ENCODE measurements around the gene DRC3. TPM values are rescaled to one million over a fixed set of nuclear protein-coding genes. Genes with fewer than 3 reads are reported as not detected.
"Not testable (repeated sequence)": the region's sequence is repeated elsewhere in the genome, so short reads cannot be mapped to it uniquely, and the experiment has no call there.

Gene DRC3
- total RNA-seq, 2 experiments from 2014 or later, result 0.40 to 0.64 TPM

GRCh38 chr17:17989081-17989480 lies 16.4 kb downstream of the DRC3 start:
- no peak overlapping the region for H3K4me3 Mint-ChIP-seq
- no peaks in the 10 kb centered on the region for H3K27me3 Mint-ChIP-seq (ENCODE audit: low read depth)
- no peaks in the 10 kb centered on the region for H3K36me3 Mint-ChIP-seq (ENCODE audit: low read depth)
- H3K9me3 Mint-ChIP-seq, result no peaks in the 10 kb centered on the region
- DNase-seq, result no peak
- CTCF ChIA-PET, result no interaction called here
- intact Hi-C loops (cut with micrococcal nuclease), result no loop called here
- no peaks in the 10 kb centered on the region for H3K4me1 Mint-ChIP-seq (ENCODE audit: low read depth)
- no peak overlapping the region for H3K27ac Mint-ChIP-seq

DNA sequence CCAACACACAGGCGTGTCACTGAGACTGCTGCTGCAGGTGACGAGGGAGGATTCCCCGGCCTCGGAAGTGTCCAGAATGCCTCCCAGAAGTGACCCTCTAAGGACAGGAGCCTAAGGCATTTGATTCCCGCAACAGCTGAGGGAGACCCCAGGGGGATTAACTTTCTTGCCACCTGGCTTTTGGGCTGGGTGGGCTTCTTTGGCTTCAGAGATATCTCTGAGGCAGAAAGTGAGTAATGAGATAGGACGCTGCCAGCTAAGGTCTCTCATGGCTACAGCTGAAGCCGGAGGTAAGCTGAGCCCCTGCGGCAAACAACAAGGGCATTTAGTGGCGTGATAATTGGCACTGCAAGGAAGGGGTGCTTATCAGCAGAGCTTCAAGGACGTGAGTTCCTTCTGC lies 17.0 kb downstream of the DRC3 start:
- CTCF ChIA-PET, result no interaction called here
- Mint-ChIP-seq H3K27me3 (ENCODE audit: low read depth) (no peaks in the 10 kb centered on the region), H3K4me1 (ENCODE audit: low read depth) (no peaks in the 10 kb centered on the region), H3K36me3 (ENCODE audit: low read depth) (no peaks in the 10 kb centered on the region), H3K4me3 (no peak overlapping the region), H3K27ac (no peak overlapping the region), H3K9me3 (no peaks in the 10 kb centered on the region)
- intact Hi-C loops (cut with micrococcal nuclease), result no loop called here
- DNase-seq, result no peak

- H3K9me3 Mint-ChIP-seq, result no peaks in the 10 kb centered on the region
- intact Hi-C loops (cut with micrococcal nuclease), result no loop called here
- H3K4me3 Mint-ChIP-seq, result no peak overlapping the region
- no peaks in the 10 kb centered on the region for H3K27me3 Mint-ChIP-seq (ENCODE audit: low read depth)
- no peak overlapping the region for H3K27ac Mint-ChIP-seq
- H3K36me3 Mint-ChIP-seq (ENCODE audit: low read depth), result no peaks in the 10 kb centered on the region
- CTCF ChIA-PET, result no interaction called here
- no peak for DNase-seq
- H3K4me1 Mint-ChIP-seq (ENCODE audit: low read depth), result peaks cover 2% of the 10 kb centered on the region
Measured at GRCh38 chr17:17990282-17990681, 17.6 kb downstream of the DRC3 start.

GRCh38 chr17:17993366-17993765 lies 20.7 kb downstream of the DRC3 start:
- Mint-ChIP-seq H3K9me3 (no peaks in the 10 kb centered on the region), H3K4me1 (ENCODE audit: low read depth) (peaks cover 2% of the 10 kb centered on the region), H3K36me3 (ENCODE audit: low read depth) (no peaks in the 10 kb centered on the region), H3K27me3 (ENCODE audit: low read depth) (no peaks in the 10 kb centered on the region), H3K27ac (no peak overlapping the region), H3K4me3 (no peak overlapping the region)
- CTCF ChIA-PET, result interaction anchor here (1.3 kb wide), 1 partner anchor 40 kb away, joined by 3 read pairs; no protein-coding TSS in a partner anchor
- intact Hi-C loops (cut with micrococcal nuclease), result no loop called here
- DNase-seq, result no peak

GRCh38 chr17:17993852-17994251 lies 21.2 kb downstream of the DRC3 start:
- intact Hi-C loops (cut with micrococcal nuclease), result no loop called here
- H3K4me3 Mint-ChIP-seq, result no peak overlapping the region
- H3K4me1 Mint-ChIP-seq (ENCODE audit: low read depth), result peaks cover 2% of the 10 kb centered on the region

GRCh38 chr17:17994271-17995069 lies 21.8 kb downstream of the DRC3 start:
- no peaks in the 10 kb centered on the region for H3K36me3 Mint-ChIP-seq (ENCODE audit: low read depth)
- DNase-seq, result peak; percentile 18
- peaks cover 2% of the 10 kb centered on the region for H3K4me1 Mint-ChIP-seq (ENCODE audit: low read depth)
- H3K4me3 Mint-ChIP-seq, result no peak overlapping the region
- no peak overlapping the region for H3K27ac Mint-ChIP-seq
- intact Hi-C loops (cut with micrococcal nuclease), result no loop called here
- no peaks in the 10 kb centered on the region for H3K9me3 Mint-ChIP-seq
- H3K27me3 Mint-ChIP-seq (ENCODE audit: low read depth), result no peaks in the 10 kb centered on the region
- CTCF ChIA-PET, result interaction anchor here (1.3 kb wide), 1 partner anchor 39 kb away, joined by 3 read pairs; no protein-coding TSS in a partner anchor

More at GRCh38 chr17:17993852-17994251, 21.2 kb downstream of the DRC3 start:
- Mint-ChIP-seq H3K9me3 (no peaks in the 10 kb centered on the region), H3K36me3 (ENCODE audit: low read depth) (no peaks in the 10 kb centered on the region), H3K27ac (no peak overlapping the region), H3K27me3 (ENCODE audit: low read depth) (no peaks in the 10 kb centered on the region)
- CTCF ChIA-PET, result interaction anchor here (1.3 kb wide), 1 partner anchor 40 kb away, joined by 3 read pairs; no protein-coding TSS in a partner anchor
- DNase-seq, result no peak

DNA sequence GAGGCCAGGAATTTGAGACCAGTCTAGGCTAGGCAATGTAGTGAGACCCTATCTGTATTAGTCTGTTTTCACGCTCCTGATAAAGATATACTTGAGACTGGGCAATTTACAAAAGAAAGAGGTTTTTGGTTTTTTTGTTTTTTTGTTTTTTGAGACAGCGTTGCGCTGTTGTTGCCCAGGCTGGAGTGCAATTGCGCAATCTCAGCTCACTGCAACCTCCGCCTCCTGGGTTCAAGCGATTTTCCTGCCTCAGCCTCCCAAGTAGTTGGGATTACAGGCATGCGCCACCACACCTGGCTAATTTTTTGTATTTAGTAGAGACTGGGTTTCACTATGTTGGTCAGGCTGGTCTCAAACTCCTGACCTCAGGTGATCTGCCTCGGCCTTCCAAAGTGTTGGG lies 23.2 kb downstream of the DRC3 start:
- H3K9me3 Mint-ChIP-seq; intact Hi-C loops (cut with micrococcal nuclease); H3K27ac Mint-ChIP-seq; H3K4me3 Mint-ChIP-seq; H3K36me3 Mint-ChIP-seq (ENCODE audit: low read depth); H3K27me3 Mint-ChIP-seq (ENCODE audit: low read depth); H3K4me1 Mint-ChIP-seq (ENCODE audit: low read depth); DNase-seq: not testable (repeated sequence)
- CTCF ChIA-PET, result interaction anchor here (0.6 kb wide), 1 partner anchor 78 kb away, joined by 3 read pairs; no protein-coding TSS in a partner anchor

DNA sequence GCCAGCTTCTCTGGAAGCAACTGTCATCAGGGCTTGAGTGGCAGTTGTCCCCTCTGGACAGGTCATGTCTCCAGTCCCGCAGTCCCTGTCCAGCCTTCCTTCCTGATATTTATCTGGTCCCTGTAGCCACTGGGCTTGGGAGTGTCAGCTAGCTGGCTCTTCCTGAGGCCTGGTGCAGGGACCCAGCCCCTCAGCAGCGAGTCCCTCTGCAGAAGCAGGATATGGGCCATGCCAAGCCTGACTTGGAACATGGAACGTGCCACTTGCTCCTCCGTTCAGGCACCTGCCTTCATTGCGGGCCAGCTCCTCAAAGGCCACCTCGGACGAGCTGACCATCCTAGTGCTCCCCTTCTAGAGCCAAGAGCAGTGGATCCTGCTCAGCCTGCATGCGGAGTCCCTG lies 26.3 kb downstream of the DRC3 start:
- no peaks in the 10 kb centered on the region for H3K36me3 Mint-ChIP-seq (ENCODE audit: low read depth)
- no peak overlapping the region for H3K27ac Mint-ChIP-seq
- CTCF ChIA-PET, result no interaction called here
- intact Hi-C loops (cut with micrococcal nuclease), result no loop called here
- H3K27me3 Mint-ChIP-seq (ENCODE audit: low read depth), result no peaks in the 10 kb centered on the region
- no peaks in the 10 kb centered on the region for H3K9me3 Mint-ChIP-seq
- no peak overlapping the region for H3K4me3 Mint-ChIP-seq
- no peak for DNase-seq
- H3K4me1 Mint-ChIP-seq (ENCODE audit: low read depth), result peaks cover 2% of the 10 kb centered on the region

- H3K27ac Mint-ChIP-seq, result no peak overlapping the region
- no peak for DNase-seq
- no peaks in the 10 kb centered on the region for H3K9me3 Mint-ChIP-seq
- H3K36me3 Mint-ChIP-seq (ENCODE audit: low read depth), result no peaks in the 10 kb centered on the region
- peaks cover 2% of the 10 kb centered on the region for H3K4me1 Mint-ChIP-seq (ENCODE audit: low read depth)
- H3K27me3 Mint-ChIP-seq (ENCODE audit: low read depth), result no peaks in the 10 kb centered on the region
- H3K4me3 Mint-ChIP-seq, result no peak overlapping the region
- intact Hi-C loops (cut with micrococcal nuclease), result no loop called here
- CTCF ChIA-PET, result no interaction called here
Measured at GRCh38 chr17:17999364-18000029, 26.8 kb downstream of the DRC3 start.

DNA sequence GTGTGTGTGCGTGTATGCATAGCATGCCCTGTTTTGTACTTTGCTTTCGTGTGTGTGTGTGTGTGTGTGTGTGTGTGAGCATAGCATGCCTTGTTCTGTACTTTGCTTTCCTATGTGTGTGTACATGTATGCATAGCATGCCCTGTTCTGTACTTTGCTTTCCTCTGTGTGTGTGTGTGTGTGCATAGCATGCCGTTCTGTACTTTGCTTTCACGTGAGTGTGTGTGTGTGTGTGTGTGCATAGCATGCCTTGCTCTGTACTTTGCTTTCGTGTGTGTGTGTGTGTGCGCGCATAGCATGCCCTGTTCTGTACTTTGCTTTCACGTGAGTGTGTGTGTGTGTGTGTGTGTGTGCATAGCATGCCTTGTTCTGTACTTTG lies 27.4 kb downstream of the DRC3 start:
- no peaks in the 10 kb centered on the region for H3K36me3 Mint-ChIP-seq (ENCODE audit: low read depth)
- CTCF ChIA-PET, result interaction anchor here (0.6 kb wide), 1 partner anchor 33 kb away, joined by 3 read pairs; no protein-coding TSS in a partner anchor
- no peaks in the 10 kb centered on the region for H3K4me1 Mint-ChIP-seq (ENCODE audit: low read depth)
- no peaks in the 10 kb centered on the region for H3K27me3 Mint-ChIP-seq (ENCODE audit: low read depth)
- DNase-seq, result no peak
- intact Hi-C loops (cut with micrococcal nuclease), result no loop called here
- H3K4me3 Mint-ChIP-seq, result no peak overlapping the region
- no peak overlapping the region for H3K27ac Mint-ChIP-seq
- no peaks in the 10 kb centered on the region for H3K9me3 Mint-ChIP-seq

DNA sequence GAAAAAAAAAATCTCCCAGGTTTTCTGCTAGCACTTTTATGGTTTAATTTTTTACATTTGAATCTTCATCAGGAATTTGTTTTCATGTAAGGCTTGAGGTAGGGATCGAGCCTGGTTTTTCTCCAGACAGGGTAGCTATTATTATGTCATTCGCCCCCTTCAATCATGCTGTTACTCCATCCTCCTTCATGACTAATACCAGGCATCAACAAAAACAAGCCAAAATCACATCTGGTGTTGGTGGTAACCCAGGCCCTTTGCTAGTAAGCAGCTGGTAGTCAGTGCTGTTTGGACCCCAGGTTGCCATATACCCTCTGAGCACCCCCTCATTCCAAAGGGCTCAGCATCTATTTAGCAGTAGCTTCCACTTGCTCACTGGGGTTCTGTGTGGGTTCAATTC lies 29.5 kb downstream of the DRC3 start:
- no peaks in the 10 kb centered on the region for H3K4me1 Mint-ChIP-seq (ENCODE audit: low read depth)
- intact Hi-C loops (cut with micrococcal nuclease), result no loop called here
- peaks cover 4% of the 10 kb centered on the region for H3K36me3 Mint-ChIP-seq (ENCODE audit: low read depth)
- H3K9me3 Mint-ChIP-seq, result no peaks in the 10 kb centered on the region
- no peak overlapping the region for H3K27ac Mint-ChIP-seq
- H3K27me3 Mint-ChIP-seq (ENCODE audit: low read depth), result no peaks in the 10 kb centered on the region
- CTCF ChIA-PET, result interaction anchor here (0.7 to 1.5 kb wide), 3 partner anchors 17 to 54 kb away, joined by 3 to 8 read pairs (median 5); no protein-coding TSS in a partner anchor
- no peak for DNase-seq
- H3K4me3 Mint-ChIP-seq, result no peak overlapping the region

- H3K4me3 Mint-ChIP-seq, result no peak overlapping the region
- CTCF ChIA-PET, result no interaction called here
- no peaks in the 10 kb centered on the region for H3K27me3 Mint-ChIP-seq (ENCODE audit: low read depth)
- H3K9me3 Mint-ChIP-seq, result no peaks in the 10 kb centered on the region
- DNase-seq, result no peak
- H3K4me1 Mint-ChIP-seq (ENCODE audit: low read depth), result no peaks in the 10 kb centered on the region
- intact Hi-C loops (cut with micrococcal nuclease), result no loop called here
- peaks cover 4% of the 10 kb centered on the region for H3K36me3 Mint-ChIP-seq (ENCODE audit: low read depth)
- no peak overlapping the region for H3K27ac Mint-ChIP-seq
Measured at GRCh38 chr17:18004345-18004744, 31.7 kb downstream of the DRC3 start.

- Mint-ChIP-seq H3K9me3 (no peaks in the 10 kb centered on the region), H3K4me3 (no peak overlapping the region), H3K36me3 (ENCODE audit: low read depth) (peaks cover 4% of the 10 kb centered on the region), H3K27me3 (ENCODE audit: low read depth) (no peaks in the 10 kb centered on the region), H3K4me1 (ENCODE audit: low read depth) (no peaks in the 10 kb centered on the region), H3K27ac (no peak overlapping the region)
- CTCF ChIA-PET, result no interaction called here
- no peak for DNase-seq
- intact Hi-C loops (cut with micrococcal nuclease), result no loop called here
Measured at GRCh38 chr17:18004884-18005305, 32.2 kb downstream of the DRC3 start.

Measured in activated naive CD4-positive, alpha-beta T cell treated with anti-CD3 and anti-CD28 coated beads for 36 hours (primary cell).